ENCODE results near the gene TMEM239.
"Not testable (repeated sequence)": the region's sequence is repeated elsewhere in the genome, so short reads cannot be mapped to it uniquely, and the experiment has no call there.

Gene TMEM239

DNA sequence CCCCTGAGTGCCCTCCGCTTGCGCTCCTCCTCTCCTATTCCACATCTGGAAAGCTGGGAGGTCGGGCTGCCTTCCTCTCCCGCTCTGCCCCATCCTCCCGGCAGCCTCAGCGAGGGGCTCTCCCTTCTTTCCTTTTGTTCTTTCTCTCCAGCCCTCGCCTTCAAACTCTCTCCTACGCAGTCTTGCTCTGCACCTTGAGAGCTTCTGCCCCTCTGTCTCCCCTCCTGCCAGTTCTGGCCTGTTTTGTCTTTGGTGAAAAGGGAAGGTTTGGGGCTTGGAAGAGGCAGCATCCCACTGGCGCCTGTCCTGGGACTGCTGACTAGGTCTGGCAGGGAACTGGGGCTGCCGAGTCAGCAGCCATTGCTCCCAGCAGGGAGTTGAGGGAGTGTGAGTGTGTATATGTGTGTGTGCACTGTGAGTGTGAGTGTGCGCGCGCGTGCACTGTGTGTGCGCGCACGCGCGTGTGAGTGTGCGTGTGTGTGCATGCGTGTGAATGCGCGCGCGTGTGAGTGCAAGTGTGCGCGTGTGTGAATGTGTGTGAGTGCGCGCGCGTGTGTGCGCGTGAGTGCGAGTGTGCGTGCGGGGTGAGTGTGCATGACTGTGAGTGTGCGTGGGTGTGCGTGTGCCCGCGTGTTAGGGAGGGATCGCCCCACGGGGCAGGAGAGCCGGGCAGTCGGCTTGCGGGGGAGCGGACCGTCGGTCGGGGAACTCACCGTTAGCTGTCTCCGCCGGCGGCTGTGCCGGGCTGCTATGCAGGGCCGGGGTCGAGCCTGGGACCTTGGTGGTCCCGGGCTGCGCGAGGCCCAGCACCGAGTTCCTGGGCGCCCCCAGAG is 16.3 kb upstream of the TMEM239 start:
- DNase-seq (ENCODE audit: low read depth, low spot score) = no peak

- no peak for DNase-seq (ENCODE audit: low read depth, low spot score)
Measured at GRCh38 chr20:2800521-2801285, 15.5 kb upstream of the TMEM239 start, which contains the start of gene CPXM1. Gene CPXM1 (minus strand): TSS chr20:2800627. CDS start chr20:2800572, 55 bp downstream.

- no peak for DNase-seq (ENCODE audit: low read depth, low spot score)
Measured at GRCh38 chr20:2801286-2801728, 14.9 kb upstream of the TMEM239 start.

DNA sequence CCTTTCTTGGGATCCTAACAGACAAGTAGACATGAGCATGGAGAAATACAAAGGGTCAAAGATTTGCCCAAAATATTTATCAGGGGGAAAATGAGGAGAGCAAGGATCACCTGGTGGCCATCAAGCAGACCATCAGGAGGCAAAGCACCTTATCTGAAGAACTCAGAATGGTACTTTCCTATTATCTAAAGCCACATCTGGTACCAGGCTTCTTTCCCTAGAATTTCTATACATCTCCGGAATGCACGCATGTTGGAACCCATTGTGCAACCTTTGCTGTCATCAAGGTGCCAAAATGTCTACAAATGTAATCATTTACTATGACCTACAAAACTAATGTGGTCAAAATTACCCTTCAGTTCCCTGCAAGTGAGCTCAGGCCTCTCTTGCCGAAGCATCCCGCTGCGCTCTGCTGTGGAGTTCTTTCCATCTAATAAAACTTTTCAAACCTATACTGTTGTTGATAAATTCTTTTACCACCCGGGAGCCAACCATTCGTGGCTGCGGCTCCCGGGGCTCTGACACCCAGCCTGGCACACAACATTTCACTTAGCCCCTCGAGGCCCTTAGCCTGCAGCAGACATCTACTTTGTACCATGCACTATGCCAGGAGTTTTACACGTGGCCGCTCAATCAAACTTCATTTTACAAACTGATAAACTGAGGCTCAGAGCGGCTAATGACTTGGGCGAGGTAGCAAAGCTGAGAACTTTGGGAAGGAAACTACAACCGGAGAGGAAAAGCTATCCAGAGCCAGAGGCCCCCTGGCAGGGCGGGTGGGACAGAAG is 11.9 kb upstream of the TMEM239 start:
- no peak for DNase-seq (ENCODE audit: low read depth, low spot score)

GRCh38 chr20:2804852-2805688 is 11.1 kb upstream of the TMEM239 start:
- DNase-seq (ENCODE audit: low read depth, low spot score) = no peak

DNA sequence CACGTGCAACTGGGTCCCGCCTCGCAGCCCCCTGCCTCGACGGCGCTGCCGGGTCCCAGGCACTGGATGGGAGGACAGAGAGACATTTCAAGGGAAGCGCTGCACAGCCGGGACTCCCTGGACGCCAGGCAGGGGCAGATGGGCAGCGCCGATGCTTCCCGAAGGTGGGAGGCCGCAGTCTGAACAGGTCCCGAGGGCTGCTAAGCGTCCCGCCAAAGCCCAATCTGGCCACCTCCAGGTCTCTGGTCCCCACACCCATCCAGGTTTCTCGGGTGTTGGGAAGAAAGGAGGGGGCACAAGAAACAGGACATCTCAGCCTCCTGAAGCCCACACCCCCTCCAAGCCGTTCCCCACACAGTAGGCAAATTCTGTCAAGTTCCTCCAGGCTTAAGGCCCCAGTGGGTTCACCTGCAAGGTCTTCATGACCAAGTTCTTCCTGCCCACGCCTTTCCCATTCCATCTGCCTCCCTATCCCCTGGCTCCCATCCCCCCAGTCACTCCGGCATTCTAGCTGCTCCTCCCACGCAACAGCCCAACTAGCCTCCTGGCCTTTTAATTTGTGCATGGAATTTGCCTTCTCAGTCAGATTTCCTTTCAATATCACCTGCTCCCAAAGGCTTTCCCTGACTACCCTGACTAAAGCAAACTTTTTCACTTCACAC is 10.3 kb upstream of the TMEM239 start:
- DNase-seq (ENCODE audit: low read depth, low spot score) = no peak

DNA sequence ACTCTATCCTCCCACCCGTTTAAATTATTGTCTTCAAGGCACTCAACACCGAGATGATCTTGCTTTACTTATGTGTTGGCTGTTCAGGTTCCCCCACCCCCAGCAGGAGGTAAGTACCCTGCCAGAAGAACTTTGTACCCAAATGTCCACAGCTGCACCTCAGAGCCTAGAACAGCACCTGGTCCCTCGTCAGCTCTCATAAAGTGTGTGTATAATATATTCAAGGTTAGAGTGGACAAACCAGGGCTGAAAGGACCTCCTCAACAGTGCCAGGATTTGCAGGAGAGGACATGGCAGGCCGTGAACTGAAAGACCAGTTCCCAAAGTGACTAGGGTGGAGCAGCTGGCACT is 9.8 kb upstream of the TMEM239 start:
- no peak for DNase-seq (ENCODE audit: low read depth, low spot score)

GRCh38 chr20:2807019-2807418 is 9.1 kb upstream of the TMEM239 start:
- no peak for DNase-seq (ENCODE audit: low read depth, low spot score)

- not testable (repeated sequence) for DNase-seq (ENCODE audit: low read depth, low spot score)
Measured at GRCh38 chr20:2807929-2808328, 8.2 kb upstream of the TMEM239 start.

DNA sequence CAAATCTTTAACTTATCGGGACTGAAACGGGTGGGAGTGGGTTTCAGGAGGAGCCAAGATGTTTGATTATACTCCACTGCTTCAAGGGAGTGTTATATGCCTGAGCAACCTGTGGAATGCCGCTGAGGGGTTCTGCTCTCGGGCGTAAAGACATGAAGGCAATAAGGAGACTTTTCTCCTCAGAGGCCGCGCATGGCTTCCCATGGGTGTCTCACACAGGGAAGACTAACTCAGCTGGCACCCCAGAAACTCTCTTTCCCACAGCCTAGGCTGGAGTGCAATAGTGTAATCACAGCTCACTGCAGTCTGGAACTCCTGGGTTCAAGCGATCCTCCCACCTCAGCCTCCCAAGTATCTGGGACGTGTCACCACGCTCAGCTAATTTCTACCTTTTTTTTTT is 6.5 kb upstream of the TMEM239 start:
- DNase-seq (ENCODE audit: low read depth, low spot score) = no peak

DNA sequence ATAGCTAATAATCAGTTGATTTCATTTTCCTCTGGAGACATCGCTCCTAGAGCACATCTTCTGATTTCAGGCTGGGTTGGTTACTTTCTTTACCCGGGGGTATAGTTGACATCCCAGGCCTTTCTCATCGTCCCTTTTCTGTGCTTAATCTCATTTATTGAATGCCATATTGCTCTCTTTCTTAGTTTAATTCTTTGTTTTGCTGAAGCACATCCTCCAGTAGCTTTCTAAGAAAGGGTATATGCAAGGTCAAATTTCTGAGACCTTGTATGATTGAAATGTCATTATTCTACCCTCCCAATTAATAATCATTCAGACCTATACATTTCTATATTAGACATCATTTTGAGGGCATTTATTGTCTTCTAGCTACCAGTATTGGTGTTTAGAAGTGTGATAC is 4.0 kb upstream of the TMEM239 start:
- DNase-seq (ENCODE audit: low read depth, low spot score) = no peak

DNA sequence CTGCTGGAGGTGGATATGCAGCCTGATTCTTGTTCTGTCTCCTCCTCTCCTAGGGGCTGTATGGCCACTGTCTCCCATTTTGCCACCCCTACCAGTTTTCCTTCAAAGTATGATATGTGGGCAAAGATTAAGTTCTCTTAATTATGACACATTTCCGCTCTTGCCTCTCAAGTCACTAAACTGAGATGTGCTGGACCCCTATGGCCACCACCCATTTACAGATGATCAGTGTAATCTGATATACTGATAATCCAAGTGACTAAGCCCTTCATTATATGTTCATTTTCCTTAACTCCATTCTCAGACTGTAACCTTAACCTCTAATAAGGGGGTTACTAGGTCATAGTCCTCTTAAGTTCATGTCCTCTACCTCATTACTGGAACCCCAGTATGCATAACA is 2.1 kb upstream of the TMEM239 start:
- DNase-seq (ENCODE audit: low read depth, low spot score) = no peak

GRCh38 chr20:2814587-2815051 is 1.5 kb upstream of the TMEM239 start, which contains the start of gene C20orf141:
Gene C20orf141 (plus strand): TSS chr20:2814987. CDS start chr20:2815185, 198 bp downstream.
- no peak for DNase-seq (ENCODE audit: low read depth, low spot score)

DNA sequence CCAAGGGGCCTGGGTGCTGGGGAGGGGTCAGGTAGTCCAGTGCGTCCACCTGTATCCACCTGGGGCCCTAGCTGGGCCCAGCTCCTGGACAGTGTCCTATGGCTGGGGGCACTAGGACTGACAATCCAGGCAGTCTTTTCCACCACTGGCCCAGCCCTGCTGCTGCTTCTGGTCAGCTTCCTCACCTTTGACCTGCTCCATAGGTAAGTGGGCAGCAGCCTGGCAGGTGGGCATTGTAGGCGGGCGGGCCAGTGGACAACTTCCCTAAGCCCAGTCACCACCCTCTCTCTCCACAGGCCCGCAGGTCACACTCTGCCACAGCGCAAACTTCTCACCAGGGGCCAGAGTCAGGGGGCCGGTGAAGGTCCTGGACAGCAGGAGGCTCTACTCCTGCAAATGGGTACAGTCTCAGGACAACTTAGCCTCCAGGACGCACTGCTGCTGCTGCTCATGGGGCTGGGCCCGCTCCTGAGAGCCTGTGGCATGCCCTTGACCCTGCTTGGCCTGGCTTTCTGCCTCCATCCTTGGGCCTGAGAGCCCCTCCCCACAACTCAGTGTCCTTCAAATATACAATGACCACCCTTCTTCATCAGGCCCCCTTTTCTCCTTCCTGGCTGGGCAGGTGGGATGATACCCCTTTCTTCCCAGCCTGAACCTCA is 793 bp upstream of the TMEM239 start:
- DNase-seq (ENCODE audit: low read depth, low spot score) = no peak

- DNase-seq (ENCODE audit: low read depth, low spot score) = no peak
Measured at GRCh38 chr20:2816583-2817340, 598 bp downstream of the TMEM239 start.

GRCh38 chr20:2817341-2817726 is 1.2 kb downstream of the TMEM239 start:
- DNase-seq (ENCODE audit: low read depth, low spot score) = no peak

DNA sequence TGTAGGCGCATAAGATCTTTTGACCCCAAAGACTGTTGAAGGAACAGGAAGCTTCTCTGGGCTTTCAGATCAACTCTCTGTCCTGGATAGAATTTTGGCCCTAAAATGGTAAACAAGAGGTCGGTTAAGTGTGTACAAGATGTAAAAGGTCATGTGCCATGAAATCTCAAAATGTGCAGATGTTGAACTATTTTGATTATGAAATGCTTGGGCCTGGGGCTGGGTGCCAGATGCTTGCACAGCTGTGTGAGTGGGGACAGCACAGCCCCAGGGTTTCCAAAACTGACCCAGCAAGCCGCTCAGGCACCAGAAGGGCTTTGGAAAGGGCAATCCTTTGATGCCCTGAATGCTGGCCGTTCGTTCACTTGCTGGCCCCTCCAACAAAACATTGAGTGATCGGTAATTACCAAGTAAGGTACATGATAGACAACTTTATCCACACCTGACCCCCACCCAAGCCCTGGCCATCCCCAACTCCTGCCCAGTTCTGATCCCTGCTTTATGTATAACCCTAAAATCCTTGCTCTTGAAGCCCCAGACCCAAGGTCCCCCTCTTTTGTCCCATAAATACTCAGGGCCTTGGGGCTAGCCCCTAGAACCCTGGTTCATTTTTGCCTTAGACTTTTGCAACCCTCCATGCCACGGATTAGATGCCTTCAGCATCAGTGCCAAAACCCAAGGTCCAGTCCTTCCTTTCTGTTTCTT is 1.9 kb downstream of the TMEM239 start:
- DNase-seq (ENCODE audit: low read depth, low spot score) = no peak

DNA sequence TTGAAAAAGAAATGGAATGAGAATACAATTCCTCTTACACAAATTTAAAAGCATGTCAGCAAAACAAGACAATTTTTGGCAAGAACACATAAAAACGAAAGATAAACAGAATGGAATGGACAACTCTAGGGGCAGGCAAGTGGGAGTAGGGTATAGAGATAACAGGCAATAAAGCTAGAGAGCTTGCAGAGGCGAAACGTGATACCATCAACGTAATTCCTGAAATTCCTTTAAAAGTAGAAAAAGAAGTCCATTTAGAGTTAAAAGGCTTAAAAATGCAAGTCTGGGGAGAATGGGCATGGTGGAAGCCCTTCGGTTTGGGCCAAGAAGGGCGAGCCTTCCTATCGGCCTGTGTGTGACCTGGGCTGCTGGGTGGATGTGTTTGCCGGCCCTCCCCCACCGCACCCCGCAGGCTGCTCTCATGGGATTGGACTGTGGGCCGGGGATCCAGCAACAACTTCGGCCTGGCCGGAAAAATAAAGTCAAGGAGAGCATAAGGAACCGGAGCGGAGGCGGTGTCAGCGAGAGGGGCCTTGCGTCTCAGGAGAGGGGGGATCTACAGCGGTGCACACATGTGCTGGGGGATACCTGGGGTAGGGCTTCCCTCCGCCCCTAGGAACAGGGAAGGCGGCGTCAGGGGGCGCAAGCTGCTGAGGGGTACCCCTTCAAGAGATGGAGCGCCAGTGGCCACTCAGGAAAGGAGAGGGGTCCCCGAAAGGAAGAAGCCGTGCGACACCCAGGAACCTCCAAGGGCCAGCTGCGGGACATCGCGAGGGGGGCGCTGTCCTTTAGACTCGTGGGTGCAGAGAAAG is 4.1 kb downstream of the TMEM239 start:
- DNase-seq (ENCODE audit: low read depth, low spot score) = no peak
